HG03571 (cell line): ENCODE measurements around the gene CRYBG2.
"Not testable (repeated sequence)": the region's sequence is repeated elsewhere in the genome, so short reads cannot be mapped to it uniquely, and the experiment has no call there.

ENCODE experiments used
- ATAC-seq: cut with Tn5 transposase; IDR thresholded peaks from one replicate; pipeline ENCODE4 v1.9.1; 2021; ENCODE audit not compliant: unreplicated experiment

CRYBG2 gene

DNA sequence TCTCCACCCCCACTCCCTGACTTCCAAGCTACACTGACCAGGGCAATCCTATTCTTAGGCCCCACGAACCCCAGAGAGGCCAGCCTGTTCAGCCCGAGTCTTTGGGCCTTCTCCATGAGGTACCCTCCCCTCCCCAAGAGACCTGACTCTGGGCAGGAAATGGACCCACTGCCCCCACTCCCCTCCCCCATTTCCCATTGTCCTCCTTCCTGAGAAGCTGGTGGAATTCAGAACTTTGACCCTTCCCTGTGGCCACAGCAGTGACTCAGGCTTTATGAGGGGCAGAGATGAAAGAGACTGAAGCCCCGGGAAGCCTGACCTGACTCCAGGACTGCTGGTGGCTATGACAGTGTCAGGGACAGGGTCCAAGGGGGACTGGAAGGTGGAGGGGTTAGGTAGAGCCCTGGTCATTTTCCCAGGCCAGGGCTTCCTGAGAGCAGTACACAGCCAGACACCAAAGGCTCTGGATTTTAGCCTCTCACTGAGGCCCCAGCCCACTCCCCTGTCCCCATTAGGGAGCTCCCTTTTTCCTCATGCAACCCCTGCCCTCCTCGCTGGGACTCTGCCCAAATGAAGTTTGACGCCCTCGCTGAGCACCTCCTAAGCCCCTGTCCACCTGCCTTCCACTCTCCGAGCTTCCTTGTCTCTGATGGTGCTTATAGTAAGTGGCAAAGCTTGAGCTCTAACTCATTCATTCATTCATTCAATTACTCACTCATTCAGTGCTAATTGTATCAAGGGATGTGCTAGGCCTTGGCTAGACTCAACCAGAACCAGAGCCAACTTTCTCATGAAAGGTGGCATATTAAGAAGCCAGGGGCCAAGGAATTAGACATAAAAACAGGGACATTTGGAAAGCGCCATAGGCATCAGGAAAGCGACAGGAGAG is 3.0 kb downstream of the CRYBG2 start:
- no peak for ATAC-seq

DNA sequence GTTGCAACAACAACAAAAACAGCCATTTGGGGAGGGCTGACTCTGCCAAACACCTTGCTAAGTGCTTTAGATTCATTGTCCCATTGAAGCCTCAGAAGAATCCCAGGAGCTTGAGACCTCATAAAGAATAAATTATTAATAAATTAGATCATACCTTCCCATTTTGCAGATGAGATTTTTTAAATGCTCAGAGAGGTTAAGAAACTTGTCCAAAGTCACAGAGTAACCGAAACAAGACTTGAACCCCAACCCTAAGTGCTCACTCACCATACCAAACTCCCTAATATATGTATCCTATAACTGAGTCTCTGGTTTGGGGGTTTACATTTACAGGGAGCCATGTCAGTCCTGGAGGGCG is 3.6 kb downstream of the CRYBG2 start:
- no peak for ATAC-seq

DNA sequence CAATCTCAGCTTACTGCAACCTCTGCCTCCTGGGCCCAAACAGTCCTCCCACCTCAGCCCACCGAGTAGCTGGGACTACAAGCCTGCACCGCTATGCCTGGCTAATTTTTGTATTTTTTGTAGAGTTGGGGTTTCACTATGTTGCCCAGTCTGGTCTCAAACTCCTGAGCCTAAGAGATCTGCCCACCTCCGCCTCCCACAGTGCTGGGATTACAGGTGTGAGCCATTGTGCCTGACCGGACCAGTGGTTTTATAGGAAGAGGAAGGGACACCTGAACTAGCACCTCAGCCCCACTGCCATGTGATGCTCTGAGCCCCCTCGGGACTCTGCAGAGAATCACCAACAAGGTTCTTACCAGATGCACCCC is 4.1 kb downstream of the CRYBG2 start:
- no peak for ATAC-seq

DNA sequence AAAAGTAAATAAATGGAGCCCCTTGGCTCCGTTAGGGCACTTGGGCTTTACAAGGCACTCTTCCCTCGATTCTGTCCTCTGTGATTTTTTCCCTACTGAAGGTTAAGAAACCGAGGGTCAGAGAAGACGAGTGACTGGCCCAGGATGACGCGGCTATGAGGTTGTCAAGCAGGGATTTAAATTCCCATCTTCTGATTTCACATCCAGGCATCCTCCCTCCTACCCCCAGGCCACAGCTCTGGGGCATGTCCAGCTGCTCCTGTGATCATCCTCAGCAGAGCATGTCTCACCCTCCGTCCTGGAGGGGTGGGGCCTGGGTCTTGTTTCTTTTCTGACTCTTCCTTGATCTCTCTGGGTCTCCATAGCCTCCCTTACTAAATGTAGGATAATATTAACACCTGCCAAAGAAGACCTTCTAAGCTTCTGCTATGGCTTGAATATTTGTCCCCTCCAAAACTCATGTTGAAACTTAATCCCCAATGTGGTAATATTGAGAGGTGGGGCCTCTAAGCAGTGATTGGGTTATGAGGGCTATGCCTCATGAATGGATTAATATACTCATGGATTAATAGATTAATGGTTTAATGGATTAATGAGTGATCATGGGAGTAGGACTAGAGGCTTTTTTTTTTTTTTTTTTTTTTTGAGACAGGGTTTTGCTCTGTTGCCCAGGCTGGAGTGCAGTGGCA is 4.6 kb downstream of the CRYBG2 start:
- no peak for ATAC-seq

GRCh38 chr1:26346274-26347033 is 7.5 kb downstream of the CRYBG2 start:
- no peak for ATAC-seq

DNA sequence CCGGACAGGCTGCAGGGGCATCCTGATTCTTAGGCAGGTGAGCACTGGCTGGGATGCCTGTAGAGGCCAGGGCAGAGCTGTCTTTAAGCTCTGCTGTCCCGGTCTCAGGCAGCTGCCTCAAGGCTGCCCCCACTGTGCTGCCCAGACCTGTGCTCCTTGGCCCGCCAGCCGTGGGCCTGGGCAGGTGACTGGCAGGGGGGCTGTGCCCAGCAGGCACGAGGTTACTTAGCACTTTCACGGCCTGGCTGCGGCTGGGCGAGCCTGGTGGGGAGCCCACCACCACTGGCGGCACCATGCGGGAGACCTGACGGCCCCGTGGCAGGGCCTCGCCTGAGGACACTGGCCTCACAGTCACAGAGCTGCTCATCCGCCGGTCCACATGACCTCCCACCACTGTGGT is 8.2 kb downstream of the CRYBG2 start:
- ATAC-seq = no peak

GRCh38 chr1:26344147-26344920 is 9.6 kb downstream of the CRYBG2 start:
- no peak for ATAC-seq

- ATAC-seq = no peak
Measured at GRCh38 chr1:26340047-26340481, 13.9 kb downstream of the CRYBG2 start.

GRCh38 chr1:26338670-26339069 is 15.3 kb downstream of the CRYBG2 start:
- ATAC-seq = no peak

- no peak for ATAC-seq
Measured at GRCh38 chr1:26337625-26338024, 16.3 kb downstream of the CRYBG2 start.

DNA sequence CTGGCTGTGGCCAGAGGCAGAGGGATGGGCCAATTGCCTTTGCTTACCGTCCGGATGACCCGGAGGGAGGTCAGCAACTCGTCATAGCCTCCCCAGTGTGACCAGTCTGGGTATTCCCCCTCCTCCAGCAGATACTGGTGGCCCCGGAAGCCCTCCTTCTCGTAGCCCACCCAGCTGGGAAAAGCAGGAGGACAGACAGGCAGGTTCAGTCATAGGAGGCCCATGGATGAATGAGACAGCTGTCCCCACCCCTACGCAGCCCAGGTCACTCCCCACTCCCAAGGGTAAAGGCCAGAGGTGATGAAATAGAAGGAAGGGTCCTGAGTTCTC is 16.8 kb downstream of the CRYBG2 start:
- no peak for ATAC-seq

- peak; percentile 66 for ATAC-seq
Measured at GRCh38 chr1:26336477-26337205, 17.3 kb downstream of the CRYBG2 start.

- ATAC-seq = no peak
Measured at GRCh38 chr1:26335774-26336476, 18.0 kb downstream of the CRYBG2 start.

GRCh38 chr1:26333312-26333711 is 20.6 kb downstream of the CRYBG2 start:
- ATAC-seq = not testable (repeated sequence)

DNA sequence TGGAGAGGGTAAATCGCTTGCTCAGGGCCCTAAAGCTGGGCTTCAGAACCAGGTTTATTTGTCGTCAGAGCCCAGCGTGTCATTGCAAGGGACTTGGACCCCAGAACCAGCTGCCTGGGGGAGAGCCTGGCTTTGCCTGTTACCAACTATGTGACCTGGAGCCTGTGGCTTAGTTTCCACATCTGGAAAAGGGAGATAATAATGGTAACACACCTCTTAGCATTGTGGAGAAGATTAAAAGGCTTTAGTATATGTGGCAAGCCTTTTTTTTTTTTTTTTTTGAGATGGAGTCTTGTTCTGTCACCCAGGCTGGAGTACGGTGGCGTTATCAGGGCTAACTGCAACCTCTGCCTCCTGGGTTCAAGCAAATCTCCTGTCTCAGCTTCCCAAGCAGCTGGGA is 23.7 kb downstream of the CRYBG2 start:
- ATAC-seq = no peak

GRCh38 chr1:26329380-26329779 is 24.6 kb downstream of the CRYBG2 start:
- ATAC-seq = not testable (repeated sequence)

- ATAC-seq = no peak
Measured at GRCh38 chr1:26328597-26328996, 25.3 kb downstream of the CRYBG2 start.

GRCh38 chr1:26327956-26328362 is 26.0 kb downstream of the CRYBG2 start:
- no peak for ATAC-seq

DNA sequence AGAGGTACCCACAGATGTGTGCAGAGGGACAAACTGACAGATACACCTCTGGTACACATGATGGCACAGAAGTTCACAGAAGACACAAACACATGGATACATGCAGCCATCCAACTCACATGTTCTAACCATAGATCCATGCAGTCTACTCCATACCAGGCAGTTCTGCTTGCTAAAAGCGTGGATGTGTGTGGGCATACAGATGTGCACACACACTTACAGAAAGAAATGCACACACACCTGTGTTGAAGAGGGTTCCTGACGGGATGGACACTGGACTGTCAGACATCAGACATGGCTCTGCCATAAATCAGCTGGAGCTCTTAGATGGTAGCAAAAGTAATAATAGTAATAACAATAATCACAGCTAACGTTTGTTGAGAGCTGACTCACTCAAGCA is 29.4 kb downstream of the CRYBG2 start:
- ATAC-seq = no peak

DNA sequence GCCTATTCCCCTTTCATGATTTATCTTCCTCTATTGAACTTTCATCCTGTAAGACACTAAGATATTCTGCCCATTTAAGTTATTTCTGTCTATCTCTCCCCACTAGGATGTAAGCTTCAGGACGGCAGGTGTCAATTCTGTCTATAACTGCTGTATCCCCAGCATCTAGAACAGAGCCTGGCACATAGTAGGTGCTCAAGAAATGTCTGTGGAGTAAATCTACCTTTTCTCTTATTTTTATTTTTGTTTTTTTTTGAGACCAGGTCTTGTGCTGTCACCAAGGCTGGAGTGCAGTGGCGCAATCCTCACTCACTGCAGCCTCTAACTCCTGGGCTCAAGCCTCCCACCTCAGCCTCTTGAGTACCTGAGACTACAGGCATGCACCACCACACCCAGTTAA is 30.5 kb downstream of the CRYBG2 start:
- no peak for ATAC-seq
